Endometrial microvascular endothelial cells (primary cell): ENCODE measurements around the gene LSR. TPM values are rescaled to one million over a fixed set of nuclear protein-coding genes. Genes with fewer than 3 reads are reported as not detected.
"Not testable (repeated sequence)": the region's sequence is repeated elsewhere in the genome, so short reads cannot be mapped to it uniquely, and the experiment has no call there.

ENCODE experiments used
- in situ Hi-C: cut with HindIII; loops from 2 replicates; pipeline ENCODE4 v1.10.0; 2017; ENCODE audit warnings: low sequenced_read_pairs, low pct_unique_long_range_greater_than_20kb; ENCODE audit errors: inconsistent ontology term
- total RNA-seq: library from RNA; depleted of rRNA; stranded (reverse); fragments of >200 nt; gene quantifications from one replicate; pipeline ENCODE4 v1.2.3, GENCODE V29; 2015; ENCODE audit errors: inconsistent ontology term

The LSR gene
- total RNA-seq, 1 donor from 2014 or later, result 0.09 TPM

GRCh38 chr19:35239597-35239996, 9.2 kb upstream of the LSR start:
- in situ Hi-C loops, result not testable (repeated sequence)

- in situ Hi-C loops, result no loop called here
Measured at GRCh38 chr19:35240327-35240726, 8.5 kb upstream of the LSR start.

- in situ Hi-C loops, result no loop called here
Measured at GRCh38 chr19:35241417-35241816, 7.4 kb upstream of the LSR start.

GRCh38 chr19:35246466-35247092, 2.2 kb upstream of the LSR start:
- in situ Hi-C loops, result no loop called here

- in situ Hi-C loops, result no loop called here
Measured at GRCh38 chr19:35247526-35248309, 1.1 kb upstream of the LSR start.

- in situ Hi-C loops, result no loop called here
Measured at GRCh38 chr19:35249146-35249847, 495 bp downstream of the LSR start.

- in situ Hi-C loops, result no loop called here
Measured at GRCh38 chr19:35249848-35250711, 1.3 kb downstream of the LSR start.

- in situ Hi-C loops, result no loop called here
Measured at GRCh38 chr19:35251456-35251855, 2.7 kb downstream of the LSR start.

GRCh38 chr19:35253316-35254286, 4.8 kb downstream of the LSR start:
- in situ Hi-C loops, result no loop called here

GRCh38 chr19:35254341-35255297, 5.8 kb downstream of the LSR start:
- in situ Hi-C loops, result no loop called here

GRCh38 chr19:35256566-35256965, 7.8 kb downstream of the LSR start:
- in situ Hi-C loops, result no loop called here

GRCh38 chr19:35257113-35257461, 8.3 kb downstream of the LSR start:
- in situ Hi-C loops, result no loop called here

- in situ Hi-C loops, result no loop called here
Measured at GRCh38 chr19:35260694-35261304, 12.0 kb downstream of the LSR start.

GRCh38 chr19:35261356-35262100, 12.7 kb downstream of the LSR start:
- in situ Hi-C loops, result no loop called here

GRCh38 chr19:35262101-35262761, 13.4 kb downstream of the LSR start:
- in situ Hi-C loops, result no loop called here
